Spleen (tissue), 7 donors: ENCODE data around the gene CLCNKB.

Experiments used
- CTCF ChIP-seq, 11 experiments: fragments of 200-600 bp in 7 of 11; fragments of 450-650 bp in 4 of 11; sonication (generic) in 4 of 11; IDR thresholded peaks in 8 of 11; conservative IDR thresholded peaks in 3 of 11; 1 replicate in 7 of 11; 2 replicates in 4 of 11; pipeline versions ENCODE4 v1.4.0 to v1.8.0; 2016 to 2021; ENCODE audit warnings: antibody characterized with exemption in 11 of 11, inconsistent platforms in 4 of 11, mild to moderate bottlenecking in 1 of 11
- POLR2A ChIP-seq, 3 donors: fragments of 450-650 bp; IDR thresholded peaks; one replicate each; pipeline ENCODE4 v1.5.1; 2017; ENCODE audit warnings: antibody characterized with exemption in 3 of 3, mild to moderate bottlenecking in 1 of 3
- POLR2AphosphoS5 ChIP-seq, 3 donors: sonication (generic); formaldehyde crosslinking; IDR thresholded peaks; one replicate each; pipeline ENCODE4 v1.5.1; 2017; ENCODE audit warnings: antibody characterized with exemption in 3 of 3
- donor health status: DM: no; HTN: no; CAD: no; lungs with moderate emphysema.
- donor health status: DM: no; HTN: no; CAD: no.
- donor health status: DM: no; HTN: no; CAD: no.

GRCh38 chr1:16029288-16029687, 14.3 kb upstream of the CLCNKB start:
- TF ChIP-seq CTCF (IDR thresholded peaks at IDR 0.05 in 8 of 11, conservative IDR thresholded peaks at IDR 0.05 in 3 of 11) = no peak
- no peak for TF ChIP-seq POLR2A (IDR thresholded peaks at IDR 0.05)
- no peak for TF ChIP-seq POLR2AphosphoS5 (IDR thresholded peaks at IDR 0.05)
